Measurements from ENCODE around the gene GGNBP2. TPM values are rescaled to one million over a fixed set of nuclear protein-coding genes. Genes with fewer than 3 reads are reported as not detected.

The GGNBP2 gene
- total RNA-seq, 1 experiment from 2014 or later, result 57.2 TPM

GRCh38 chr17:36510636-36511035 lies 34.1 kb upstream of the GGNBP2 start:
- BruUV-seq (replicated peaks), result no TSS peak
- no peaks in the 10 kb centered on the region for H3K36me3 ChIP-seq (ENCODE audit: control insufficient read depth, insufficient read depth, low read length)
- no peaks in the 10 kb centered on the region for H3K9me3 ChIP-seq (ENCODE audit: control insufficient read depth, insufficient read depth, low read depth, low read length)
- ATAC-seq, result no peak
- no peak overlapping the region for H3K27ac ChIP-seq (ENCODE audit: low read length)
- H3K27me3 ChIP-seq (ENCODE audit: control insufficient read depth, insufficient read depth, low read length), result no peaks in the 10 kb centered on the region
- TF ChIP-seq TCF7L2 (IDR thresholded peaks at IDR 0.05; ENCODE audit: low read depth, low read length) (no peak), POLR2AphosphoS5 (IDR thresholded peaks at IDR 0.05; ENCODE audit: low read depth, low read length) (no peak)
- no peak overlapping the region for H3K4me3 ChIP-seq (ENCODE audit: low read depth in 2 of 2, low read length in 2 of 2)
- in situ Hi-C loops (cut with HindIII; ENCODE audit: low pct_unique_long_range_greater_than_20kb, low sequenced_read_pairs), result no loop called here
- ChIA-PET CTCF (no interaction called here), POLR2A (no interaction called here)
- no peaks in the 10 kb centered on the region for H3K4me1 ChIP-seq (ENCODE audit: control insufficient read depth, insufficient read depth, low read length)
- DNase-seq (ENCODE audit: low read depth, low spot score), result no peak
- intact Hi-C loops (cut with micrococcal nuclease; ENCODE audit: unreplicated experiment), result no loop called here

- Histone ChIP-seq H3K9me3 (ENCODE audit: control insufficient read depth, insufficient read depth, low read depth, low read length) (no peaks in the 10 kb centered on the region), H3K27me3 (ENCODE audit: control insufficient read depth, insufficient read depth, low read length) (no peaks in the 10 kb centered on the region), H3K4me1 (ENCODE audit: control insufficient read depth, insufficient read depth, low read length) (no peaks in the 10 kb centered on the region), H3K4me3 (ENCODE audit: low read depth in 2 of 2, low read length in 2 of 2) (no peak overlapping the region), H3K36me3 (ENCODE audit: control insufficient read depth, insufficient read depth, low read length) (no peaks in the 10 kb centered on the region), H3K27ac (ENCODE audit: low read length) (no peak overlapping the region)
- intact Hi-C loops (cut with micrococcal nuclease; ENCODE audit: unreplicated experiment), result no loop called here
- CTCF ChIA-PET, result no interaction called here
- no TSS peak for BruUV-seq (replicated peaks)
- ATAC-seq (no peak), DNase-seq (ENCODE audit: low read depth, low spot score) (no peak)
- in situ Hi-C loops (cut with HindIII; ENCODE audit: low pct_unique_long_range_greater_than_20kb, low sequenced_read_pairs), result no loop called here
- TF ChIP-seq SIN3A (IDR thresholded peaks at IDR 0.05; ENCODE audit: borderline replicate concordance, insufficient read depth, low read depth, low read length), result no peak
- POLR2A ChIA-PET, result no interaction called here
Observed at GRCh38 chr17:36511216-36511615, 33.5 kb upstream of the GGNBP2 start.

- no peaks in the 10 kb centered on the region; the same call in 1 of the 2 replicates for H3K36me3 ChIP-seq (ENCODE audit: control insufficient read depth, insufficient read depth, low read length)
- POLR2A ChIA-PET, result no interaction called here
- ATAC-seq, result no peak
Observed at GRCh38 chr17:36512641-36513040, 32.1 kb upstream of the GGNBP2 start.

More at GRCh38 chr17:36512641-36513040, 32.1 kb upstream of the GGNBP2 start:
- in situ Hi-C loops (cut with HindIII; ENCODE audit: low pct_unique_long_range_greater_than_20kb, low sequenced_read_pairs), result no loop called here
- TF ChIP-seq CTCF (IDR thresholded peaks at IDR 0.05) (no peak), SIN3A (IDR thresholded peaks at IDR 0.05; ENCODE audit: borderline replicate concordance, insufficient read depth, low read depth, low read length) (no peak), POLR2AphosphoS5 (IDR thresholded peaks at IDR 0.05; ENCODE audit: low read depth, low read length) (no peak), REST (IDR thresholded peaks at IDR 0.05; ENCODE audit: insufficient read depth in 1 of 2, low read depth in 2 of 2, low read length in 1 of 2) (no peak), TCF7L2 (IDR thresholded peaks at IDR 0.05; ENCODE audit: low read depth, low read length) (no peak)
- BruUV-seq (replicated peaks), result TSS peak; percentile 45
- H3K4me1 ChIP-seq (ENCODE audit: control insufficient read depth, insufficient read depth, low read length), result no peaks in the 10 kb centered on the region
- H3K4me3 ChIP-seq (ENCODE audit: low read depth in 2 of 2, low read length in 2 of 2), result no peak overlapping the region
- intact Hi-C loops (cut with micrococcal nuclease; ENCODE audit: unreplicated experiment), result no loop called here
- H3K27me3 ChIP-seq (ENCODE audit: control insufficient read depth, insufficient read depth, low read length), result no peaks in the 10 kb centered on the region
- no peak overlapping the region for H3K27ac ChIP-seq (ENCODE audit: low read length)
- no peaks in the 10 kb centered on the region for H3K9me3 ChIP-seq (ENCODE audit: control insufficient read depth, insufficient read depth, low read depth, low read length)
- CTCF ChIA-PET, result no interaction called here
- no peak for DNase-seq (ENCODE audit: low read depth, low spot score)

Measured in Panc1 (cell line).